Trophoblast cell (in vitro differentiated cells and primary cell): ENCODE data around the gene RCC2.

ENCODE experiments used
- DNase-seq, 2 donors: peaks; one replicate each; pipeline ENCODE4 v3.0.0-alpha.2; 2016
- H2AFZ ChIP-seq: 2 replicates; pipeline ENCODE4 v1.6.1; 2013; ENCODE audit warnings: low read length, moderate library complexity, mild to moderate bottlenecking; ENCODE audit not compliant: insufficient read depth, poor library complexity
- H2AK5ac ChIP-seq: 2 replicates; pipeline ENCODE4 v1.6.1; 2013; ENCODE audit warnings: mild to moderate bottlenecking, low read length
- H2BK120ac ChIP-seq: 2 replicates; pipeline ENCODE4 v1.6.1; 2013; ENCODE audit warnings: low read length, mild to moderate bottlenecking, moderate library complexity; ENCODE audit not compliant: insufficient read depth, poor library complexity
- H2BK12ac ChIP-seq: 2 replicates; pipeline ENCODE4 v1.6.1; 2013; ENCODE audit warnings: mild to moderate bottlenecking, low read length, moderate library complexity
- H2BK5ac ChIP-seq: 2 replicates; pipeline ENCODE4 v1.6.1; 2013; ENCODE audit warnings: low read length, low read depth, moderate library complexity, mild to moderate bottlenecking; ENCODE audit not compliant: poor library complexity
- H3K14ac ChIP-seq: 2 replicates; pipeline ENCODE4 v1.6.1; 2013; ENCODE audit warnings: mild to moderate bottlenecking, low read length
- H3K18ac ChIP-seq: 2 replicates; pipeline ENCODE4 v1.6.1; 2013; ENCODE audit warnings: mild to moderate bottlenecking, low read length
- H3K23ac ChIP-seq: 2 replicates; pipeline ENCODE4 v1.6.1; 2013; ENCODE audit warnings: low read length
- H3K27ac ChIP-seq: 2 replicates; pipeline ENCODE4 v1.5.1; 2013; ENCODE audit warnings: low read depth, mild to moderate bottlenecking, inconsistent platforms, low read length, moderate library complexity
- H3K27me3 ChIP-seq: 2 replicates; pipeline ENCODE4 v1.6.1; 2013; ENCODE audit warnings: inconsistent platforms, mild to moderate bottlenecking, low read length, moderate library complexity; ENCODE audit not compliant: insufficient read depth
- H3K36me3 ChIP-seq, 2 experiments: 1 replicate in 1 of 2; 2 replicates in 1 of 2; pipeline ENCODE4 v1.6.1; 2013; ENCODE audit warnings: low read length in 2 of 2, mild to moderate bottlenecking in 2 of 2, moderate library complexity in 1 of 2; ENCODE audit not compliant: insufficient read depth in 2 of 2, control insufficient read depth in 1 of 2
- H3K4ac ChIP-seq: 2 replicates; pipeline ENCODE4 v1.6.1; 2013; ENCODE audit warnings: low read depth, mild to moderate bottlenecking, low read length, moderate library complexity
- H3K4me1 ChIP-seq, 2 experiments: 1 replicate in 1 of 2; 2 replicates in 1 of 2; pipeline ENCODE4 v1.6.1; 2013; ENCODE audit warnings: low read length in 2 of 2, mild to moderate bottlenecking in 2 of 2, moderate library complexity in 1 of 2; ENCODE audit not compliant: insufficient read depth in 2 of 2, control insufficient read depth in 1 of 2
- H3K4me2 ChIP-seq: 2 replicates; pipeline ENCODE4 v1.6.1; 2013; ENCODE audit warnings: inconsistent platforms, mild to moderate bottlenecking, low read length, moderate library complexity
- H3K4me3 ChIP-seq: 2 replicates; pipeline ENCODE4 v1.5.1; 2013; ENCODE audit warnings: mild to moderate bottlenecking, low read depth, low read length, inconsistent platforms
- H3K79me1 ChIP-seq: one replicate; pipeline ENCODE4 v1.6.1; 2013; ENCODE audit warnings: low read length
- H3K79me2 ChIP-seq: 2 replicates; pipeline ENCODE4 v1.6.1; 2013; ENCODE audit warnings: low read length, mild to moderate bottlenecking; ENCODE audit not compliant: control insufficient read depth, insufficient read depth, poor library complexity
- H3K9ac ChIP-seq: 2 replicates; pipeline ENCODE4 v1.6.1; 2013; ENCODE audit warnings: mild to moderate bottlenecking, low read length
- H3K9me3 ChIP-seq: 2 replicates; pipeline ENCODE4 v1.6.1; 2013; ENCODE audit warnings: low read depth, mild to moderate bottlenecking, control low read depth, inconsistent platforms, low read length; ENCODE audit not compliant: insufficient read depth
- H4K12ac ChIP-seq: 2 replicates; pipeline ENCODE4 v1.6.1; 2013; ENCODE audit warnings: low read depth, mild to moderate bottlenecking, low read length, moderate library complexity
- H4K8ac ChIP-seq: 2 replicates; pipeline ENCODE4 v1.6.1; 2013; ENCODE audit warnings: low read depth, mild to moderate bottlenecking, low read length, moderate library complexity
- H4K91ac ChIP-seq: one replicate; pipeline ENCODE4 v1.6.1; 2013; ENCODE audit warnings: low read depth, mild to moderate bottlenecking, low read length, moderate library complexity
- WGBS: extraction: QIAGEN DNeasy Blood & Tissue Kit; methylation state at CpG from one replicate; pipeline ENCODE4 v1.1.7; 2013; ENCODE audit warnings: missing lambda C conversion rate; ENCODE audit not compliant: insufficient read length, insufficient coverage; ENCODE audit errors: extremely low coverage; 5-methylcytosine and 5-hydroxymethylcytosine counted together

RCC2 gene

GRCh38 chr1:17436380-17437174 lies 2.9 kb downstream of the RCC2 start:
- H2BK120ac ChIP-seq, result no peak overlapping the region
- peak overlapping the region; percentile 94 for H3K27ac ChIP-seq
- H3K79me2 ChIP-seq, result peaks cover 29% of the 10 kb centered on the region
- no peak overlapping the region for H3K23ac ChIP-seq
- H2BK12ac ChIP-seq, result peak overlapping the region; percentile 3
- peak overlapping the region; percentile 45 for H4K91ac ChIP-seq
- H3K18ac ChIP-seq, result peak overlapping the region; percentile 31
- peaks cover 4% of the 10 kb centered on the region for H3K9me3 ChIP-seq
- H3K4me3 ChIP-seq, result no peak overlapping the region
- H3K4me2 ChIP-seq, result peak overlapping the region; percentile 87
- H3K9ac ChIP-seq, result no peak overlapping the region
- no peak overlapping the region for H4K12ac ChIP-seq
- peaks cover 16 to 29% of the 10 kb centered on the region in 2 experiments for H3K36me3 ChIP-seq
- peak overlapping the region; percentile 52 for H2BK5ac ChIP-seq
- peaks cover 20% of the 10 kb centered on the region for H3K79me1 ChIP-seq
- no peaks in the 10 kb centered on the region for H3K27me3 ChIP-seq
- H3K4ac ChIP-seq, result peak overlapping the region; percentile 31
- H4K8ac ChIP-seq, result no peak overlapping the region
- no peak overlapping the region for H2AK5ac ChIP-seq
- H3K4me1 ChIP-seq, result peaks cover 17 to 31% of the 10 kb centered on the region in 2 experiments
- peak; percentile 26 to 27 for DNase-seq
- H3K14ac ChIP-seq, result no peak overlapping the region
- H2AFZ ChIP-seq, result no peak overlapping the region
- no CpG with 5 or more reads among the region's 13 CpGs for WGBS

DNA sequence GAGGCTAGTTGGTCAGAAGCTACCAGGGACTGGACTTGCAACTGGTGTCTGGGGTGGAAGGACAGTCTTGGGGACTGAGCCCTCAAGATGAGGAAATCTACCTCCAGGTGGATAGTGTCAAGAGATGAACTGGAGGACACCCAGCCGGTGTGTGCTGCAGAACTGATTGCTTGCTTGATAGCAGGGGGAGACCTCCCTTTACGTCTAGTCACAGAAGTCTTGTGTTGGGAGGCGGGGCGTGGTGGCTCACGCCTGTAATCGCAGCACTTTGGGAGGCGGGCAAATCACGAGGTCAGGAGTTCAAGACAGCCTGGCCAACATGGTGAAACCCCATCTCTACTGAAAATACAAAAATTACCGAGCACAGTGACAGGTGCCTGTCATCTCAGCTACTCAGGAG lies 4.9 kb downstream of the RCC2 start:
- Histone ChIP-seq H4K8ac (no peak overlapping the region), H2AK5ac (no peak overlapping the region), H4K12ac (no peak overlapping the region), H3K23ac (no peak overlapping the region), H3K9ac (no peak overlapping the region), H3K4me2 (no peak overlapping the region), H3K27me3 (no peaks in the 10 kb centered on the region), H2BK5ac (no peak overlapping the region), H3K79me1 (peaks cover 18% of the 10 kb centered on the region), H2AFZ (no peak overlapping the region), H3K9me3 (peaks cover 3% of the 10 kb centered on the region), H4K91ac (no peak overlapping the region), H3K79me2 (peaks cover 27% of the 10 kb centered on the region), H3K14ac (no peak overlapping the region), H3K4ac (peak overlapping the region; percentile 38), H2BK12ac (no peak overlapping the region), H2BK120ac (no peak overlapping the region), H3K4me3 (no peak overlapping the region), H3K4me1 (peaks cover 9 to 19% of the 10 kb centered on the region in 2 experiments), H3K36me3 (peaks cover 18 to 32% of the 10 kb centered on the region in 2 experiments), H3K18ac (no peak overlapping the region), H3K27ac (no peak overlapping the region)
- DNase-seq, result no peak
- no CpG with 5 or more reads among the region's 9 CpGs for WGBS

DNA sequence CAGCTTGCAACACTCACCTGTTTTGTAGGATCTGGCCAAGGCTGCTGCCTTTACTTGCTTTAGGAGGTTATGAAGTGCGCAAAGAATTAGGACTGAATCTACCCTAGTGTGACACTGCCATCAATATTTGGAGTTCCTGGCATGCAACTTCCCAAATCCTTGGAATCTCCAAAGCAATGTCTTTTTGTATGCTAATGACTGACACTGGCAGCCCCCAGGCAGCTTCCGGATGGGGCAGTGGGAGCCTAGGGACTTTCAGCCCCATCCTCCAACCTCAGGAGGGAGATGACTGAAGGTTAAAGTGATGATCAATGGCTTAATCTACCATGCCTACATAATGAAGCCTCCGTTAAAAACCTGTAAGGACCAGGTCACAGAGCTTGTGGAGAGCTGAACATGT lies 5.5 kb downstream of the RCC2 start:
- Histone ChIP-seq H3K4me1 (peaks cover 9 to 23% of the 10 kb centered on the region in 2 experiments), H4K91ac (no peak overlapping the region), H4K12ac (no peak overlapping the region), H3K4ac (peak overlapping the region; percentile 56), H3K36me3 (peaks cover 24 to 37% of the 10 kb centered on the region in 2 experiments), H3K4me3 (no peak overlapping the region), H3K27me3 (no peaks in the 10 kb centered on the region), H3K9me3 (peaks cover 3% of the 10 kb centered on the region), H2AK5ac (no peak overlapping the region), H3K27ac (no peak overlapping the region), H3K79me2 (peaks cover 27% of the 10 kb centered on the region), H2AFZ (no peak overlapping the region), H3K23ac (no peak overlapping the region), H4K8ac (no peak overlapping the region), H2BK12ac (no peak overlapping the region), H3K79me1 (peaks cover 18% of the 10 kb centered on the region), H2BK5ac (no peak overlapping the region), H2BK120ac (no peak overlapping the region), H3K14ac (no peak overlapping the region), H3K18ac (no peak overlapping the region), H3K9ac (no peak overlapping the region), H3K4me2 (no peak overlapping the region)
- WGBS, result no CpG with 5 or more reads among the region's 3 CpGs
- no peak for DNase-seq

GRCh38 chr1:17433261-17433660 lies 6.2 kb downstream of the RCC2 start:
- Histone ChIP-seq H2AK5ac (no peak overlapping the region), H3K4me2 (no peak overlapping the region), H2AFZ (no peak overlapping the region), H3K4me3 (no peak overlapping the region), H2BK12ac (no peak overlapping the region), H3K9me3 (peaks cover 3% of the 10 kb centered on the region), H2BK5ac (no peak overlapping the region), H3K4ac (peak overlapping the region; percentile 65), H2BK120ac (no peak overlapping the region), H3K79me1 (peaks cover 11% of the 10 kb centered on the region), H3K27me3 (no peaks in the 10 kb centered on the region), H3K18ac (no peak overlapping the region), H3K79me2 (peaks cover 20% of the 10 kb centered on the region), H3K9ac (no peak overlapping the region), H3K23ac (no peak overlapping the region), H3K14ac (no peak overlapping the region), H3K27ac (no peak overlapping the region), H3K4me1 (peaks cover 10 to 28% of the 10 kb centered on the region in 2 experiments), H4K91ac (no peak overlapping the region), H4K8ac (no peak overlapping the region), H3K36me3 (peaks cover 24 to 44% of the 10 kb centered on the region in 2 experiments), H4K12ac (no peak overlapping the region)
- WGBS, result no CpG with 5 or more reads among the region's 13 CpGs
- no peak for DNase-seq
